SK-N-MC (cell line): ENCODE results near the gene HUNK.

ENCODE experiments used
- EZH2 ChIP-seq: fragments of 200-600 bp; sonication (generic); IDR thresholded peaks from one replicate; pipeline ENCODE4 v1.6.1; 2017; ENCODE audit warnings: antibody characterized with exemption
- POLR2AphosphoS5 ChIP-seq: IDR thresholded peaks from 2 replicates; pipeline ENCODE4 v1.6.1; 2012; ENCODE audit warnings: mild to moderate bottlenecking, low read depth, low read length, borderline replicate concordance

DNA sequence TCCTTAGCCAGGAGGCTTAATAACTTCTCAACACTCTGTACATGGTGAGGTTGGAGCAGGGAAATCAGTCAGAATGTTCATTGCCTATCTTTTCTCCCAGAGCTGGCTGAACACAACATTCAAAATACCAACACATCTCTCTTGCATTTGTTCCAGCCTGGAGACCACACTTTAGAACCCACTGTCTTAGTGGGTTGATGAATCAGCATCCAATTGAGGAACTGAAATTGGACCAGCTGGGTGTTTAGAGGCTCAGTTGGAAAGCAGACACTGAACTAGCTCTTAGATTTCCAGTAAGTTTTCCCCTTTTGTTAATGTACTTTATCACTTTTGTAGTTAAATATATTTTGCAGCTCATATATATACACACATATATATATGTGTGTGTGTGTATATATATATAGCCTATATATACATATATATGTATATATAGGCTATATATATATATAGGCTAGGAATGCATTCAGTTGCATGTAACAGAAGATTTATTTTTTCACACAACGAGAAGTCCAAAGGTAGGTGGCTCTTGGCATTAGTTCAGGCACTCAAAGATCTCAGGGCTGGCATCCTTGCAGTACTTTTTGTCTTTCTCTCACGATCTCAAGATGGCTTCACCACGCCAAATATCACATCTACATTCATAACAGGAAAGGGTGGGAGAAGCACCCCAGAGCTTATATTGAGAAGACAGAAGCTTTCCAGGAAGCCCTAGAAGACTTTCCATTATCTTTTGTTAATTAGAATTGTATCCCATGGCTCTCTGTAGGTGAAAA lies 35.0 kb upstream of the HUNK start:
- TF ChIP-seq POLR2AphosphoS5 (no peak), EZH2 (no peak)
